Gastroesophageal sphincter (tissue), 3 donors: ENCODE measurements around the gene FSTL5.

Experiments used
- CTCF ChIP-seq, 4 experiments: fragments of 200-600 bp in 2 of 4; fragments of 450-650 bp in 2 of 4; sonication (generic) in 1 of 4; IDR thresholded peaks; one replicate each; pipeline ENCODE4 v1.5.1; 2017 to 2019; ENCODE audit warnings: antibody characterized with exemption in 4 of 4, mild to moderate bottlenecking in 2 of 4, moderate library complexity in 2 of 4
- EP300 ChIP-seq: sonication (generic); formaldehyde crosslinking; IDR thresholded peaks from one replicate; pipeline ENCODE4 v1.6.1; 2017; ENCODE audit warnings: antibody characterized with exemption, mild to moderate bottlenecking
- POLR2A ChIP-seq, 2 donors: fragments of 450-650 bp; IDR thresholded peaks; one replicate each; pipeline ENCODE4 v1.6.1; 2017; ENCODE audit warnings: antibody characterized with exemption in 2 of 2, mild to moderate bottlenecking in 2 of 2, moderate library complexity in 1 of 2
- POLR2AphosphoS5 ChIP-seq: sonication (generic); formaldehyde crosslinking; IDR thresholded peaks from one replicate; pipeline ENCODE4 v1.6.1; 2017; ENCODE audit warnings: antibody characterized with exemption

GRCh38 chr4:161823450-161823849, 340.4 kb downstream of the FSTL5 start:
- no peak for TF ChIP-seq CTCF (IDR thresholded peaks at IDR 0.05)
- no peak for TF ChIP-seq POLR2A (IDR thresholded peaks at IDR 0.05)
- TF ChIP-seq POLR2AphosphoS5, result no peak
- TF ChIP-seq EP300, result no peak
